LNCaP clone FGC (cell line): Measurements from ENCODE around the gene VASH1.
"Not testable (repeated sequence)": the region's sequence is repeated elsewhere in the genome, so short reads cannot be mapped to it uniquely, and the experiment has no call there.

Source experiments
- DNase-seq: peaks from one replicate; pipeline ENCODE4 v3.0.0-alpha.2; 2011; ENCODE audit warnings: low read depth
- H3K4me3 ChIP-seq: 2 replicates; pipeline ENCODE4 v1.5.1; 2011; ENCODE audit warnings: mild to moderate bottlenecking, low read depth, low read length, control low read depth
- CTCF ChIP-seq: IDR thresholded peaks from 2 replicates; pipeline ENCODE4 v1.5.1; 2012; ENCODE audit warnings: mild to moderate bottlenecking; ENCODE audit not compliant: control insufficient read depth, insufficient read depth; ENCODE audit errors: extremely low read depth

The VASH1 gene

GRCh38 chr14:76717508-76718290 lies 43.6 kb upstream of the VASH1 start:
- no peak for DNase-seq
- TF ChIP-seq CTCF = no peak
- H3K4me3 ChIP-seq = no peak overlapping the region

- no peak for TF ChIP-seq CTCF
- no peak for DNase-seq
- no peak overlapping the region for H3K4me3 ChIP-seq
Observed at GRCh38 chr14:76718306-76719040, 42.8 kb upstream of the VASH1 start.

GRCh38 chr14:76719666-76720065 lies 41.6 kb upstream of the VASH1 start:
- H3K4me3 ChIP-seq = no peak overlapping the region
- no peak for TF ChIP-seq CTCF
- no peak for DNase-seq

- H3K4me3 ChIP-seq = no peak overlapping the region
- TF ChIP-seq CTCF = no peak
- DNase-seq = no peak
Observed at GRCh38 chr14:76720382-76720813, 40.9 kb upstream of the VASH1 start.

GRCh38 chr14:76721506-76721905 lies 39.8 kb upstream of the VASH1 start:
- DNase-seq, H3K4me3 ChIP-seq: not testable (repeated sequence)

- no peak for DNase-seq
- H3K4me3 ChIP-seq = no peak overlapping the region
- TF ChIP-seq CTCF = no peak
Observed at GRCh38 chr14:76724651-76725550, 36.4 kb upstream of the VASH1 start.

GRCh38 chr14:76726551-76726970 lies 34.7 kb upstream of the VASH1 start:
- H3K4me3 ChIP-seq = no peak overlapping the region
- TF ChIP-seq CTCF = no peak
- DNase-seq = no peak
